ENCODE measurements around the gene TTC9. TPM values are rescaled to one million over a fixed set of nuclear protein-coding genes. Genes with fewer than 3 reads are reported as not detected.

The TTC9 gene
- total and polyA plus RNA-seq, 2 donors, result 1.8 to 6.1 TPM

- H3K4me1 ChIP-seq (ENCODE audit: control insufficient read depth in 2 of 2, insufficient read depth in 2 of 2, low read length in 2 of 2), result peaks cover 21 to 41% of the 10 kb centered on the region in 2 donors
- no peak overlapping the region for H3K4me3 ChIP-seq (ENCODE audit: low read length in 2 of 2)
- H3K27ac ChIP-seq (ENCODE audit: low read depth in 1 of 2, low read length in 1 of 2), result no peak overlapping the region
- no peaks in the 10 kb centered on the region for H3K27me3 ChIP-seq (ENCODE audit: control insufficient read depth in 2 of 2, insufficient read depth in 1 of 2, low read length in 1 of 2)
- peaks cover 0 to 4% of the 10 kb centered on the region in 2 donors for H3K36me3 ChIP-seq (ENCODE audit: control insufficient read depth in 2 of 2, insufficient read depth in 2 of 2, low read length in 1 of 2)
- DNase-seq (ENCODE audit: low read depth in 6 of 9, low spot score in 9 of 9), result no peak
- no peaks in the 10 kb centered on the region for H3K9me3 ChIP-seq (ENCODE audit: control insufficient read depth in 2 of 2, insufficient read depth in 1 of 2, low read length in 1 of 2)
Observed at GRCh38 chr14:70652871-70653270, 11.2 kb downstream of the TTC9 start.

- Histone ChIP-seq H3K9me3 (ENCODE audit: control insufficient read depth in 2 of 2, insufficient read depth in 1 of 2, low read length in 1 of 2) (no peaks in the 10 kb centered on the region), H3K4me3 (ENCODE audit: low read length in 2 of 2) (no peak overlapping the region), H3K27ac (ENCODE audit: low read depth in 1 of 2, low read length in 1 of 2) (peak overlapping the region in 1 of 2 donors; percentile 77), H3K36me3 (ENCODE audit: control insufficient read depth in 2 of 2, insufficient read depth in 2 of 2, low read length in 1 of 2) (peaks cover 0 to 4% of the 10 kb centered on the region in 2 donors), H3K27me3 (ENCODE audit: control insufficient read depth in 2 of 2, insufficient read depth in 1 of 2, low read length in 1 of 2) (no peaks in the 10 kb centered on the region), H3K4me1 (ENCODE audit: control insufficient read depth in 2 of 2, insufficient read depth in 2 of 2, low read length in 2 of 2) (peaks cover 18 to 45% of the 10 kb centered on the region in 2 donors)
- 85% methylated on average over 3 of the region's 3 CpGs for WGBS
- no peak for DNase-seq (ENCODE audit: low read depth in 6 of 9, low spot score in 9 of 9)
Observed at GRCh38 chr14:70653662-70654061, 11.9 kb downstream of the TTC9 start.

GRCh38 chr14:70654632-70655031, 12.9 kb downstream of the TTC9 start:
- Histone ChIP-seq H3K36me3 (ENCODE audit: control insufficient read depth in 2 of 2, insufficient read depth in 2 of 2, low read length in 1 of 2) (peaks cover 0 to 4% of the 10 kb centered on the region in 2 donors), H3K27me3 (ENCODE audit: control insufficient read depth in 2 of 2, insufficient read depth in 1 of 2, low read length in 1 of 2) (no peaks in the 10 kb centered on the region), H3K9me3 (ENCODE audit: control insufficient read depth in 2 of 2, insufficient read depth in 1 of 2, low read length in 1 of 2) (no peaks in the 10 kb centered on the region), H3K4me3 (ENCODE audit: low read length in 2 of 2) (no peak overlapping the region), H3K4me1 (ENCODE audit: control insufficient read depth in 2 of 2, insufficient read depth in 2 of 2, low read length in 2 of 2) (peaks cover 21 to 49% of the 10 kb centered on the region in 2 donors), H3K27ac (ENCODE audit: low read depth in 1 of 2, low read length in 1 of 2) (peak overlapping the region; percentile 96)
- 88% methylated on average over 6 of the region's 6 CpGs for WGBS
- DNase-seq (ENCODE audit: low read depth in 6 of 9, low spot score in 9 of 9), result no peak

GRCh38 chr14:70655110-70655826, 13.6 kb downstream of the TTC9 start:
- WGBS, result 62% methylated on average over 19 of the region's 19 CpGs
- peaks cover 26 to 55% of the 10 kb centered on the region in 2 donors for H3K4me1 ChIP-seq (ENCODE audit: control insufficient read depth in 2 of 2, insufficient read depth in 2 of 2, low read length in 2 of 2)
- no peaks in the 10 kb centered on the region for H3K27me3 ChIP-seq (ENCODE audit: control insufficient read depth in 2 of 2, insufficient read depth in 1 of 2, low read length in 1 of 2)
- no peaks in the 10 kb centered on the region for H3K9me3 ChIP-seq (ENCODE audit: control insufficient read depth in 2 of 2, insufficient read depth in 1 of 2, low read length in 1 of 2)
- H3K27ac ChIP-seq (ENCODE audit: low read depth in 1 of 2, low read length in 1 of 2), result peak overlapping the region; percentile 96
- peaks cover 0 to 4% of the 10 kb centered on the region in 2 donors for H3K36me3 ChIP-seq (ENCODE audit: control insufficient read depth in 2 of 2, insufficient read depth in 2 of 2, low read length in 1 of 2)
- peak in 7 of 9 donors; percentile 68 to 88 (median 82) for DNase-seq (ENCODE audit: low read depth in 6 of 9, low spot score in 9 of 9)
- H3K4me3 ChIP-seq (ENCODE audit: low read length in 2 of 2), result peak overlapping the region; percentile 16 to 21

- H3K4me3 ChIP-seq (ENCODE audit: low read length in 2 of 2), result no peak overlapping the region
- peak in 2 of 9 donors; percentile 43 to 53 for DNase-seq (ENCODE audit: low read depth in 6 of 9, low spot score in 9 of 9)
- no peaks in the 10 kb centered on the region for H3K27me3 ChIP-seq (ENCODE audit: control insufficient read depth in 2 of 2, insufficient read depth in 1 of 2, low read length in 1 of 2)
- peaks cover 38 to 70% of the 10 kb centered on the region in 2 donors for H3K4me1 ChIP-seq (ENCODE audit: control insufficient read depth in 2 of 2, insufficient read depth in 2 of 2, low read length in 2 of 2)
- H3K27ac ChIP-seq (ENCODE audit: low read depth in 1 of 2, low read length in 1 of 2), result peak overlapping the region in 1 of 2 donors; percentile 68
- no peaks in the 10 kb centered on the region for H3K9me3 ChIP-seq (ENCODE audit: control insufficient read depth in 2 of 2, insufficient read depth in 1 of 2, low read length in 1 of 2)
- 31% methylated on average over 4 of the region's 4 CpGs for WGBS
- H3K36me3 ChIP-seq (ENCODE audit: control insufficient read depth in 2 of 2, insufficient read depth in 2 of 2, low read length in 1 of 2), result peaks cover 0 to 3% of the 10 kb centered on the region in 2 donors
Observed at GRCh38 chr14:70658899-70659298, 17.2 kb downstream of the TTC9 start.

GRCh38 chr14:70660967-70661893, 19.5 kb downstream of the TTC9 start:
- Histone ChIP-seq H3K4me1 (ENCODE audit: control insufficient read depth in 2 of 2, insufficient read depth in 2 of 2, low read length in 2 of 2) (peaks cover 30 to 58% of the 10 kb centered on the region in 2 donors), H3K4me3 (ENCODE audit: low read length in 2 of 2) (no peak overlapping the region), H3K36me3 (ENCODE audit: control insufficient read depth in 2 of 2, insufficient read depth in 2 of 2, low read length in 1 of 2) (peaks cover 0 to 5% of the 10 kb centered on the region in 2 donors), H3K27ac (ENCODE audit: low read depth in 1 of 2, low read length in 1 of 2) (peak overlapping the region; percentile 86), H3K27me3 (ENCODE audit: control insufficient read depth in 2 of 2, insufficient read depth in 1 of 2, low read length in 1 of 2) (no peaks in the 10 kb centered on the region), H3K9me3 (ENCODE audit: control insufficient read depth in 2 of 2, insufficient read depth in 1 of 2, low read length in 1 of 2) (no peaks in the 10 kb centered on the region)
- 41% methylated on average over 13 of the region's 13 CpGs for WGBS
- peak in 5 of 9 donors; percentile 53 to 86 (median 72) for DNase-seq (ENCODE audit: low read depth in 6 of 9, low spot score in 9 of 9)

- H3K36me3 ChIP-seq (ENCODE audit: control insufficient read depth in 2 of 2, insufficient read depth in 2 of 2, low read length in 1 of 2), result peaks cover 0 to 5% of the 10 kb centered on the region in 2 donors
- peaks cover 31 to 51% of the 10 kb centered on the region in 2 donors for H3K4me1 ChIP-seq (ENCODE audit: control insufficient read depth in 2 of 2, insufficient read depth in 2 of 2, low read length in 2 of 2)
- no peaks in the 10 kb centered on the region for H3K27me3 ChIP-seq (ENCODE audit: control insufficient read depth in 2 of 2, insufficient read depth in 1 of 2, low read length in 1 of 2)
- peak overlapping the region; percentile 86 for H3K27ac ChIP-seq (ENCODE audit: low read depth in 1 of 2, low read length in 1 of 2)
- no peaks in the 10 kb centered on the region for H3K9me3 ChIP-seq (ENCODE audit: control insufficient read depth in 2 of 2, insufficient read depth in 1 of 2, low read length in 1 of 2)
- no peak for DNase-seq (ENCODE audit: low read depth in 6 of 9, low spot score in 9 of 9)
- H3K4me3 ChIP-seq (ENCODE audit: low read length in 2 of 2), result no peak overlapping the region
Observed at GRCh38 chr14:70662080-70662479, 20.4 kb downstream of the TTC9 start.

- no peaks in the 10 kb centered on the region for H3K27me3 ChIP-seq (ENCODE audit: control insufficient read depth in 2 of 2, insufficient read depth in 1 of 2, low read length in 1 of 2)
- 97% methylated on average over 4 of the region's 4 CpGs for WGBS
- no peak for DNase-seq (ENCODE audit: low read depth in 6 of 9, low spot score in 9 of 9)
- peaks cover 0 to 5% of the 10 kb centered on the region in 2 donors for H3K36me3 ChIP-seq (ENCODE audit: control insufficient read depth in 2 of 2, insufficient read depth in 2 of 2, low read length in 1 of 2)
- no peaks in the 10 kb centered on the region for H3K9me3 ChIP-seq (ENCODE audit: control insufficient read depth in 2 of 2, insufficient read depth in 1 of 2, low read length in 1 of 2)
- peaks cover 29 to 46% of the 10 kb centered on the region in 2 donors for H3K4me1 ChIP-seq (ENCODE audit: control insufficient read depth in 2 of 2, insufficient read depth in 2 of 2, low read length in 2 of 2)
- no peak overlapping the region for H3K4me3 ChIP-seq (ENCODE audit: low read length in 2 of 2)
- H3K27ac ChIP-seq (ENCODE audit: low read depth in 1 of 2, low read length in 1 of 2), result no peak overlapping the region
Observed at GRCh38 chr14:70662816-70663215, 21.1 kb downstream of the TTC9 start.

- DNase-seq (ENCODE audit: low read depth in 6 of 9, low spot score in 9 of 9), result no peak
- 92% methylated on average over 4 of the region's 4 CpGs for whole genome bisulfite sequencing
Observed at GRCh38 chr14:70663707-70664179, 22.0 kb downstream of the TTC9 start.

More at GRCh38 chr14:70663707-70664179, 22.0 kb downstream of the TTC9 start:
- H3K36me3 ChIP-seq (ENCODE audit: control insufficient read depth in 2 of 2, insufficient read depth in 2 of 2, low read length in 1 of 2), result peaks cover 0 to 5% of the 10 kb centered on the region in 2 donors
- H3K4me1 ChIP-seq (ENCODE audit: control insufficient read depth in 2 of 2, insufficient read depth in 2 of 2, low read length in 2 of 2), result peaks cover 29 to 41% of the 10 kb centered on the region in 2 donors
- H3K27me3 ChIP-seq (ENCODE audit: control insufficient read depth in 2 of 2, insufficient read depth in 1 of 2, low read length in 1 of 2), result no peaks in the 10 kb centered on the region
- H3K9me3 ChIP-seq (ENCODE audit: control insufficient read depth in 2 of 2, insufficient read depth in 1 of 2, low read length in 1 of 2), result no peaks in the 10 kb centered on the region
- no peak overlapping the region for H3K4me3 ChIP-seq (ENCODE audit: low read length in 2 of 2)
- no peak overlapping the region for H3K27ac ChIP-seq (ENCODE audit: low read depth in 1 of 2, low read length in 1 of 2)
